Right lobe of liver (tissue), 6 donors: ENCODE measurements around the gene DDI2. TPM values are rescaled to one million over a fixed set of nuclear protein-coding genes. Genes with fewer than 3 reads are reported as not detected.

Experiments used
- ATAC-seq, 4 donors: fragments of 200-7000 bp; cut with Tn5 transposase; one replicate each; pipeline ENCODE4 v1.9.1; 2020; ENCODE audit warnings: mild to moderate bottlenecking in 4 of 4, moderate library complexity in 4 of 4
- DNase-seq, 3 donors: peaks; one replicate each; pipeline ENCODE4 v3.0.0-alpha.2; 2020
- H3K27ac ChIP-seq, 3 donors: fragments of 200-600 bp; one replicate each; pipeline ENCODE4 v1.8.0; 2022
- H3K27me3 ChIP-seq, 2 donors: fragments of 200-600 bp; one replicate each; pipeline ENCODE4 v1.8.0; 2022
- H3K36me3 ChIP-seq, 4 donors: fragments of 200-600 bp; sonication (generic) in 1 of 4; one replicate each; pipeline versions ENCODE4 v1.5.1 to v1.8.0; 2017 to 2022; ENCODE audit warnings: control low read depth in 1 of 4
- H3K4me1 ChIP-seq, 4 donors: fragments of 200-600 bp; sonication (generic) in 1 of 4; one replicate each; pipeline versions ENCODE4 v1.5.1 to v1.8.0; 2017 to 2022; ENCODE audit warnings: control low read depth in 1 of 4
- H3K4me3 ChIP-seq, 3 donors: fragments of 200-600 bp; one replicate each; pipeline ENCODE4 v1.8.0; 2022
- H3K9me3 ChIP-seq, 4 donors: fragments of 200-600 bp; sonication (generic) in 1 of 4; one replicate each; pipeline versions ENCODE4 v1.5.1 to v1.8.0; 2017 to 2022; ENCODE audit warnings: control low read depth in 1 of 4
- POLR2A ChIP-seq: fragments of 450-650 bp; IDR thresholded peaks from one replicate; pipeline ENCODE4 v1.6.1; 2017; ENCODE audit warnings: antibody characterized with exemption, mild to moderate bottlenecking
- WGBS: methylation state at CpG from one replicate; pipeline ENCODE4 v1.1.6; 2018; ENCODE audit warnings: low coverage, low lambda C conversion rate; ENCODE audit not compliant: insufficient coverage; ENCODE audit errors: missing lambda C conversion rate; 5-methylcytosine and 5-hydroxymethylcytosine counted together
- intact Hi-C, 2 donors: fragments of 100-400 bp; cut with DNase I; formaldehyde crosslinking; loops; one replicate each; pipeline versions ENCODE4 v1.11.2 to v1.14.1; 2022
- total RNA-seq, 6 experiments: library from RNA; depleted of rRNA in 2 of 6; stranded (reverse); fragments of >200 nt in 2 of 6; fragmentation: NEBNext Ultra II Directional in 3 of 6; extraction: Animal tissue kit (Norgen Biotek cat#: 25700) in 3 of 6; gene quantifications; one replicate each; pipeline versions ENCODE4 v1.1.0 to v1.2.4, GENCODE V29; 2016 to 2023
- TF ChIP-seq, protein P1 (sequence below), 4 donors: fragments of 200-600 bp in 3 of 4; fragments of 450-650 bp in 1 of 4; IDR thresholded peaks; one replicate each; pipeline versions ENCODE4 v1.5.1 to v1.8.0; 2016 to 2022; ENCODE audit warnings: antibody characterized with exemption in 4 of 4, mild to moderate bottlenecking in 2 of 4
- donor health status: DM: no; HTN: yes; CAD: no.
- donor health status: DM: no; HTN: no; CAD: no.
- donor health status: DM: no; HTN: no; CAD: no.
- donor health status: DM: no; HTN: yes; CAD: no.
- donor health status: DM: no; HTN: yes; CAD: no.

DDI2 gene
- total RNA-seq, 6 experiments from 2014 or later: 24.9 to 70.0 (median 42.9) TPM

DNA sequence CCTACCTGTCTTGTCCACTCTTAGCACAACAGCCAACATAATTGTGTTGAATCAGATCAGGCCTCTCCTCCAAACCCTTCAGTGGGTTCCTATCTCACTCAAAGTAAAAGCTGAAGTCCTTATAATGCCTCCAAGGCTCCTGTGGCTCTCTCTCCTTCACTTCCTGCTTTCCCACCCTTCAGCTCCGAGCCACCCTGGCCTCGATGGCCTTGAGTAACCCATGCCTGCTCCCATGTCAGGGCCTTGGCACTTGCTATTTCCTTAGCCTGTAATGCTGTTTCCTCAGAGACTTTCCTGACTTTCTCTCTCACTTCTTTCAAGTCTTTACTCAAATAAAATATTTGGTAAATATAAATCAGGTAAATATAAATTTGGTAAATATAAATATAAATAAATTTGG lies 58.8 kb downstream of the DDI2 start:
- no peaks in the 10 kb centered on the region for H3K4me1 ChIP-seq
- no peak overlapping the region for H3K27ac ChIP-seq
- no peaks in the 10 kb centered on the region for H3K9me3 ChIP-seq
- intact Hi-C loops: no loop called here
- no peak overlapping the region for H3K4me3 ChIP-seq
- no peaks in the 10 kb centered on the region for H3K27me3 ChIP-seq
- no peak for DNase-seq
- H3K36me3 ChIP-seq: no peaks in the 10 kb centered on the region
- TF ChIP-seq POLR2A: no peak
- TF ChIP-seq, protein P1, sequence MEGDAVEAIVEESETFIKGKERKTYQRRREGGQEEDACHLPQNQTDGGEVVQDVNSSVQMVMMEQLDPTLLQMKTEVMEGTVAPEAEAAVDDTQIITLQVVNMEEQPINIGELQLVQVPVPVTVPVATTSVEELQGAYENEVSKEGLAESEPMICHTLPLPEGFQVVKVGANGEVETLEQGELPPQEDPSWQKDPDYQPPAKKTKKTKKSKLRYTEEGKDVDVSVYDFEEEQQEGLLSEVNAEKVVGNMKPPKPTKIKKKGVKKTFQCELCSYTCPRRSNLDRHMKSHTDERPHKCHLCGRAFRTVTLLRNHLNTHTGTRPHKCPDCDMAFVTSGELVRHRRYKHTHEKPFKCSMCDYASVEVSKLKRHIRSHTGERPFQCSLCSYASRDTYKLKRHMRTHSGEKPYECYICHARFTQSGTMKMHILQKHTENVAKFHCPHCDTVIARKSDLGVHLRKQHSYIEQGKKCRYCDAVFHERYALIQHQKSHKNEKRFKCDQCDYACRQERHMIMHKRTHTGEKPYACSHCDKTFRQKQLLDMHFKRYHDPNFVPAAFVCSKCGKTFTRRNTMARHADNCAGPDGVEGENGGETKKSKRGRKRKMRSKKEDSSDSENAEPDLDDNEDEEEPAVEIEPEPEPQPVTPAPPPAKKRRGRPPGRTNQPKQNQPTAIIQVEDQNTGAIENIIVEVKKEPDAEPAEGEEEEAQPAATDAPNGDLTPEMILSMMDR (IDR thresholded peaks at IDR 0.05): no peak
- WGBS: 53% methylated on average over 2 of the region's 2 CpGs
- ATAC-seq: peak; percentile 34 to 77 (median 58)

DNA sequence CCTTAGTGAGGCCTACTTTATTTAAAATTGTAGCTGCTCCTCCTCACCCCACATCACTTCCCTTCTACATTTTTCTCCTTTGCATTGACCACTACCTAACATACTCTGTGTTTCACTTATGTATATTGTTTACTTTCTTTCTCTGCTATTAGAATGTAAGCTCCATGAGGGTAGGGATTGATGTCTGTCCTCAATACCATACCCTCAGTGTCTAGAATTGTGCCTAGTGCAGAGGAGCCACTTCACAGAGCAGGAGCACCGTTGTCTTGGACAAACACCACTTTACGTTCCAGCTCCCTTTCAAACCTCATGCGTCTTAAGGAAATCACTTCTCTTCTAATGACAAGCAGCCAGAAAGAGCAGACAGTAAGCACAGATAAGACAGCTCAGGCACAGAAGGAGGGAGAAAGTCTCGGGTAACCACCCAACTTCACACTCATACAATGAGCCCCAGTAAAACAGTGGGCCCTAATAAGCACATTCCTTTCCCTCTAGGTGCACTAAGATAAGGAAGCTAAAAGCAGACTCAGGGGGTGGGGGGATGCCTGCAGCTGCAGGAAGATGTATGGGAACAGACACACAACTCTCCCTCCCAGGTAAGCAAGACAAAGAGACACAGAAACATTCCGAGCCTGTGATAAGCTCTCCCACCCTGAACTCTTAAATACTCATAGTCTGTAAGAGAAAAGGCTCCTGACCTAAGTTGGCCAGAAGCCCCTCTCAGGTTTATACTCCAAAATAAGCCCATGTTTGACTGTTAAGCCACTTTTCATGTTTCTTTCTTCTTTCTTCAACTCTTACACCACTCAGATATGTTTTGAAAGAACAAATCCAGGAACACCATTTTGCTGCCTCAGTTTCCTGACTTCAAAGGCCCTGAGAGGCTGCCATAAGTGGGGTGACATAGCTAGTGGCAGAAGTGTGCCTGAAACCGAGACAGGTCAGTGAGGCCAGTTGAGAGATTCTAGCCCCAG lies 59.7 kb downstream of the DDI2 start:
- Histone ChIP-seq H3K36me3 (no peaks in the 10 kb centered on the region), H3K9me3 (no peaks in the 10 kb centered on the region), H3K27me3 (no peaks in the 10 kb centered on the region), H3K27ac (no peak overlapping the region), H3K4me3 (no peak overlapping the region), H3K4me1 (no peaks in the 10 kb centered on the region)
- 100% methylated on average over 6 of the region's 6 CpGs for WGBS
- intact Hi-C loops: no loop called here
- TF ChIP-seq, protein P1 (IDR thresholded peaks at IDR 0.05): no peak
- TF ChIP-seq POLR2A: no peak
- no peak for ATAC-seq
- no peak for DNase-seq

DNA sequence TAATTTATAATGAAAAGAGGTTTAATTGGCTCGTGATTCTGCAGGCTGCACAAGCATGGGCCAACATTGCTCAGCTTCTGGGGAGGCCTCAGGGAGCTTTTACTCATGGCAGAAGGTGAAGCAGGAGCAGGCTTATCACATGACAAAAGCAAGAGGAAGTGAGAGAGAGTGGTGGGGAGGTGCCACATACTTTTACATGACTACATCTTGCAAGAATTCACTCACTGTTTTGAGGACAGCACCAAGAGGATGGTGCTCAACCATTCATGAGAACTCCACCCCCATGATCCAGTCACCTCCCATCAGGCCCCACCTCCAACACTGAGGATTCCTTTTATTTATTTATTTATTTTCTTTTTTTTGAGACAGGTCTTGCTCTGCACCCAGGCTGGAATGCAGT lies 61.3 kb downstream of the DDI2 start:
- 70% methylated on average over 1 of the region's 1 CpG for WGBS
- Histone ChIP-seq H3K4me3 (no peak overlapping the region), H3K36me3 (no peaks in the 10 kb centered on the region), H3K4me1 (no peaks in the 10 kb centered on the region), H3K27me3 (no peaks in the 10 kb centered on the region), H3K27ac (no peak overlapping the region), H3K9me3 (no peaks in the 10 kb centered on the region)
- no peak for TF ChIP-seq POLR2A
- TF ChIP-seq, protein P1 (IDR thresholded peaks at IDR 0.05): no peak
- DNase-seq: no peak
- ATAC-seq: peak in 1 of 4 donors; percentile 14
- intact Hi-C loops: no loop called here

DNA sequence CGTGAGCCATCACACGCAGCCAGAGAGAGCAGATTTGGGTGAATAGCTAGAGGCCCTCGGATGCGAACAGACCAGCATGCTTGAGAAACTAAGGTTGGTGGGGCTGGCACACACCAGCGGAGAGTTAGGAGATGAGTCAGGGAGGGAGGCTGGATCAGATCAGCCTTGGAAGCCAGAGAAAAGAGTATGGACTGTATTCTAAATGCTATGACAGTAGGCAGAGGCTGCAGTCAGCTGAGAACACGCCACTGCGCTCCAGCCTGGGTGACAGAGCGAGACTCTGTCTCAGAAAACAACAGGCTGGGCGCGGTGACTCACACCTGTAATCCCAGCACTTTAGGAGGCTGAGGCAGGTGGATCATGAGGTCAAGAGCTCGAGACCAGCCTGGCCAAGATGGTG lies 62.9 kb downstream of the DDI2 start:
- ATAC-seq: no peak
- WGBS: 97% methylated on average over 9 of the region's 11 CpGs
- no peak for DNase-seq
- H3K9me3 ChIP-seq: no peaks in the 10 kb centered on the region
- H3K36me3 ChIP-seq: no peaks in the 10 kb centered on the region
- no peaks in the 10 kb centered on the region for H3K27me3 ChIP-seq
- TF ChIP-seq POLR2A: no peak
- peaks cover 0 to 2% (median 0%) of the 10 kb centered on the region in 4 donors for H3K4me1 ChIP-seq
- no peak overlapping the region for H3K27ac ChIP-seq
- intact Hi-C loops: no loop called here
- no peak overlapping the region for H3K4me3 ChIP-seq
